ENCODE data around the gene SYNE1. TPM values are rescaled to one million over a fixed set of nuclear protein-coding genes. Genes with fewer than 3 reads are reported as not detected.

SYNE1 gene
- polyA plus RNA-seq, 1 donor, result 28.2 TPM

DNA sequence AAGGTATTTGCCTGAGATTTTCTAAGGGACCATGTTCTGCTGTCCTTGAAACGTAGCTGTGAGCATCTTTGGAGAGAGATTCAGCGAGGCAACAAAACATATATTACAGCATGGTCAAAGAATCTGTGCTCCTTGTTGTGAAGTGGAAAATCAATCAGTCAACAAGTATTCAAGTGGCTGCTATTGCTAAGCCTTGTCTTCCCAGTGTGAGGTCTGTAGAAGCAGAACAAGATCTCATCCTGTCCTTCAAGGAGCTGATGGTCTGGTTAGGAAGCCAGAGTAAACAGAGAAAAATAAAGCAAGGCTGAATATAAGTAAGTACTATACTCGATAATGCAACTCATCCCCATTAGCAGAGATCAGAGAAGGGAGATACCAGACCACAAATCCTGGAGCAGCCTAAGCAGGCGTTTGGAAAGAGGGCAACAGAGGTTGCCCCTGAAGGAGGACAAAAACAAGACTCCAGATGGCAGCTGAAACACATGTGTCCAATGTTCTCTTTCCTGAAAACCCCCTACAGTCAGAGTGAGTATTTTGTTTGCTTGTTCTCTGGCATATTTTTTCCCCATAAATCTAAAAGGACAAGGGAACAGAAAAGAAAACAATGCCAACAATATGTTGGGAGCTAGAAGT, 392.0 kb downstream of the SYNE1 start:
- Histone ChIP-seq H3K4me3 (ENCODE audit: low read length) (no peak overlapping the region), H3K27me3 (ENCODE audit: control insufficient read depth, insufficient read depth, low read length) (no peaks in the 10 kb centered on the region), H3K36me3 (ENCODE audit: control insufficient read depth, insufficient read depth, low read length) (peaks cover 18% of the 10 kb centered on the region), H3K4me1 (ENCODE audit: control insufficient read depth, insufficient read depth, low read length) (peaks cover 3% of the 10 kb centered on the region), H3K27ac (ENCODE audit: low read length) (no peak overlapping the region), H3K9me3 (ENCODE audit: control insufficient read depth, low read depth, low read length) (no peaks in the 10 kb centered on the region)
- WGBS (ENCODE audit: insufficient coverage, low lambda C conversion rate), result no CpG with 5 or more reads among the region's 4 CpGs
- DNase-seq, result no peak

DNA sequence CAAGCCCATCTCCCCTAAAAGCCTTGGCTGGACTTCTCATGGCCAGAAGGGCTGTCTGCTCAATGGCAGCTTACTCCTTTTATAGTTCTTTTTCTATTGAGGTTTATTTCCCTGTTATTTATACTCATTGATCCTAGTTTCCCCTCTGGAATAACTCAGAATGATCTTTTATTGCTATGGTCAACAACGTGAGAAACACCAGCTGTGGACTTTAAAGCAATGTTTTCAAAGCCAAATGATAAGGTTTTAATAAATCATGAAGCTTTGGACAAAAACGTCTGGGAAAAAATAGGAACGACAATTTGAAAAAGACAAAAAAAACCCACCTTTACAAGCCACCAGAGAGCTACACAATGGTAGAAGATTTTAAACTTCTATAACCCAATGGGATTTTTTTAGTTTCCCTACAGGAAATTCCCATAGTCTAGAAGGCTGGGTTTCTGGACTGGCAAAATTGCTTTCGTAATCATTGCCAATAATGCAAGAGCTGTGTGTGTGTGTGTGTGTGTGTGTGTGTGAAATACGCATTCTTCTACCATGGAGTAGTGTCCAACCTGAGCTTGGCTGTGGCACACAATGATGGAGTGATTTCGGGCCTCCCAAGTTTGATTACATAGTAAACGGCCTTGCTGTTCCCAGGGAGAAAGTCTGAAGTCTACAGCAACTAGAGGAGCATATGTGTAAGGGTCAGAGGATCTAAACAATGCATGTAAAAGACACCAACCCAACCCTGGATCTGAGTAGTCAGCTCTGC, 396.0 kb downstream of the SYNE1 start:
- H3K36me3 ChIP-seq (ENCODE audit: control insufficient read depth, insufficient read depth, low read length), result peaks cover 38% of the 10 kb centered on the region
- peaks cover 3% of the 10 kb centered on the region for H3K4me1 ChIP-seq (ENCODE audit: control insufficient read depth, insufficient read depth, low read length)
- no peak overlapping the region for H3K4me3 ChIP-seq (ENCODE audit: low read length)
- no peak overlapping the region for H3K27ac ChIP-seq (ENCODE audit: low read length)
- DNase-seq, result peak in 1 of 2 donors; percentile 38
- H3K9me3 ChIP-seq (ENCODE audit: control insufficient read depth, low read depth, low read length), result no peaks in the 10 kb centered on the region
- 31% methylated on average over 3 of the region's 7 CpGs for WGBS (ENCODE audit: insufficient coverage, low lambda C conversion rate)
- H3K27me3 ChIP-seq (ENCODE audit: control insufficient read depth, insufficient read depth, low read length), result no peaks in the 10 kb centered on the region

DNA sequence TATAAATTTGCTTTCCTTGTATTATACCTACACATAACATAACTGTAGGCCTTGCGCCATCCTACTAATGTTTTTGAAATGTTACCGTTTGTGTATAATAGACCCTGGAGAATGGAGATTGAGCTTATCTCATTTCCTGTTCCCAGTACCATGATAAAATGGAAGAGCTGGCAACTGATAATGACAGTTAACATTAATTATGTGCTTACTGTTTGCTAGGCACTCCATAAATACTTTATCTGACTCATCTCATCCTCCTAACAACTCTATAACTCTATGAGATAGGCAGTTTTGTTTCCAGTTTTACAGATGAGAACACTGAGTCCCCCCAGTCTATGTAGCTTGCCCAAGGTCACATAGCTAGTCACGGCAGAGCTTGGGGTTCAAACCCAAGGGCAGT, 396.7 kb downstream of the SYNE1 start:
- peaks cover 43% of the 10 kb centered on the region for H3K36me3 ChIP-seq (ENCODE audit: control insufficient read depth, insufficient read depth, low read length)
- WGBS (ENCODE audit: insufficient coverage, low lambda C conversion rate), result no CpG with 5 or more reads among the region's 3 CpGs
- no peak overlapping the region for H3K27ac ChIP-seq (ENCODE audit: low read length)
- peaks cover 3% of the 10 kb centered on the region for H3K4me1 ChIP-seq (ENCODE audit: control insufficient read depth, insufficient read depth, low read length)
- DNase-seq, result no peak
- no peaks in the 10 kb centered on the region for H3K27me3 ChIP-seq (ENCODE audit: control insufficient read depth, insufficient read depth, low read length)
- H3K4me3 ChIP-seq (ENCODE audit: low read length), result no peak overlapping the region
- no peaks in the 10 kb centered on the region for H3K9me3 ChIP-seq (ENCODE audit: control insufficient read depth, low read depth, low read length)

DNA sequence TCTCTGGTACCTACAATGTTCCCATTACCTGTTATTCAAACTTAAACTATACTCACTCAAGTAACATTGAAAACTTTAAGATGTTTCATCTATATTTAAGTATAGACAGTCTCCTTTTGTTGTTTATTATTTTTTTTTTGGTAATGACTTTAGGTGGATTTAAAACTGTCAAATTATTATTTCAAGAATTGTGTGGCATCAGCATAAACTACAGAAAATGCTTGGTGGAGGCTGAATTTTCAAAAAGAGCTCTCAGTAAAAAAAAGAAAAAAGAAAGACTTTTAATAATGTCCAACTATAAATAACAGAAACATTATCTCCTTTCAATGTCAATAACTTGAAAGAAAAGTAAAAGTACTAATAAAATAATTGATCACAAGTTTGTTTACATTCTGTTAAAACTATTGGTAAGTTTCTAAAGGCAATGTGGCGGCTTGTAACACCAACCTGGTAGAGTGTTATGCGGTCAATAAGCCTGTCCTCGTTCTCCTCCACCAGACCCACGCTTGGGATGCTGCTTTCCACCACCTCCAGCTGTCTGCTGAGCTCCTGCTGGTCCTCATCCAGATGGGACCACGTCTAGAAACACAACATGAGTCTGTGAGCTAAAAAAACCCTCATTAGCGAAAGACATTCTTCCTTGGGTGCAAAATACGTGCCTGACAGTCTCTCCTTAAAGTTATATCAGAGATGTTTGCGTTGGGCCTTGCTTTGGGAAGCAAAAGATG, 400.6 kb downstream of the SYNE1 start:
- Histone ChIP-seq H3K4me1 (ENCODE audit: control insufficient read depth, insufficient read depth, low read length) (peaks cover under 1% of the 10 kb centered on the region), H3K27me3 (ENCODE audit: control insufficient read depth, insufficient read depth, low read length) (no peaks in the 10 kb centered on the region), H3K9me3 (ENCODE audit: control insufficient read depth, low read depth, low read length) (no peaks in the 10 kb centered on the region), H3K27ac (ENCODE audit: low read length) (no peak overlapping the region), H3K4me3 (ENCODE audit: low read length) (no peak overlapping the region), H3K36me3 (ENCODE audit: control insufficient read depth, insufficient read depth, low read length) (peaks cover 44% of the 10 kb centered on the region)
- DNase-seq, result no peak
- WGBS (ENCODE audit: insufficient coverage, low lambda C conversion rate), result 100% methylated on average over 2 of the region's 8 CpGs

- no peak for DNase-seq
- peaks cover 33% of the 10 kb centered on the region for H3K36me3 ChIP-seq (ENCODE audit: control insufficient read depth, insufficient read depth, low read length)
- no peaks in the 10 kb centered on the region for H3K27me3 ChIP-seq (ENCODE audit: control insufficient read depth, insufficient read depth, low read length)
- H3K27ac ChIP-seq (ENCODE audit: low read length), result no peak overlapping the region
- no peaks in the 10 kb centered on the region for H3K4me1 ChIP-seq (ENCODE audit: control insufficient read depth, insufficient read depth, low read length)
- H3K4me3 ChIP-seq (ENCODE audit: low read length), result no peak overlapping the region
- no peaks in the 10 kb centered on the region for H3K9me3 ChIP-seq (ENCODE audit: control insufficient read depth, low read depth, low read length)
- no CpG with 5 or more reads among the region's 17 CpGs for WGBS (ENCODE audit: insufficient coverage, low lambda C conversion rate)
Observed at GRCh38 chr6:152233547-152234320, 403.4 kb downstream of the SYNE1 start.

- Histone ChIP-seq H3K9me3 (ENCODE audit: control insufficient read depth, low read depth, low read length) (no peaks in the 10 kb centered on the region), H3K27me3 (ENCODE audit: control insufficient read depth, insufficient read depth, low read length) (no peaks in the 10 kb centered on the region), H3K4me3 (ENCODE audit: low read length) (no peak overlapping the region), H3K27ac (ENCODE audit: low read length) (no peak overlapping the region), H3K36me3 (ENCODE audit: control insufficient read depth, insufficient read depth, low read length) (peaks cover 28% of the 10 kb centered on the region), H3K4me1 (ENCODE audit: control insufficient read depth, insufficient read depth, low read length) (no peaks in the 10 kb centered on the region)
- 57% methylated on average over 1 of the region's 5 CpGs for WGBS (ENCODE audit: insufficient coverage, low lambda C conversion rate)
- DNase-seq, result no peak
Observed at GRCh38 chr6:152232501-152233151, 404.5 kb downstream of the SYNE1 start.

DNA sequence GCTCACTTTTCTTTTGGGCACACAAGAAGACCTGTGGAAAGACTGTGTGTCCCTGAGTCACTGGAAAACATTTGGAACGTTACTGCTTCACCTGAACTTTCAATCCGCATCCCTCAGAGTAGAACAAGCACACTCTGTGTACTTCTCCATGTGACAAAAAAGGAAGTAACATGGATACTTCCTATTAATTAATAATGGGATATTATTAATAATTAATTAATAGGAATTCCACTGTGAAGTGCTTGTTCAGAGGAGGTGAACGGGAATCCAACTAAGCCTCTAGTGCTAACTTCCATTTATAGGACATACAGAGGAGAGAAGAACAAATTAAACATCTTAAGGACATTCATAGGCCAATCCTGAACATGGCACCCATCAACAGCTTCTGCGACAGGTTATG, 407.8 kb downstream of the SYNE1 start:
- 100% methylated on average over 1 of the region's 4 CpGs for WGBS (ENCODE audit: insufficient coverage, low lambda C conversion rate)
- Histone ChIP-seq H3K36me3 (ENCODE audit: control insufficient read depth, insufficient read depth, low read length) (peaks cover 11% of the 10 kb centered on the region), H3K27me3 (ENCODE audit: control insufficient read depth, insufficient read depth, low read length) (no peaks in the 10 kb centered on the region), H3K4me3 (ENCODE audit: low read length) (no peak overlapping the region), H3K27ac (ENCODE audit: low read length) (no peak overlapping the region), H3K4me1 (ENCODE audit: control insufficient read depth, insufficient read depth, low read length) (no peaks in the 10 kb centered on the region), H3K9me3 (ENCODE audit: control insufficient read depth, low read depth, low read length) (no peaks in the 10 kb centered on the region)
- DNase-seq, result no peak

- no peak overlapping the region for H3K27ac ChIP-seq (ENCODE audit: low read length)
- DNase-seq, result no peak
- 100% methylated on average over 2 of the region's 2 CpGs for WGBS (ENCODE audit: insufficient coverage, low lambda C conversion rate)
- H3K4me1 ChIP-seq (ENCODE audit: control insufficient read depth, insufficient read depth, low read length), result no peaks in the 10 kb centered on the region
- no peak overlapping the region for H3K4me3 ChIP-seq (ENCODE audit: low read length)
- no peaks in the 10 kb centered on the region for H3K27me3 ChIP-seq (ENCODE audit: control insufficient read depth, insufficient read depth, low read length)
- H3K36me3 ChIP-seq (ENCODE audit: control insufficient read depth, insufficient read depth, low read length), result peaks cover 23% of the 10 kb centered on the region
- peaks cover 10% of the 10 kb centered on the region for H3K9me3 ChIP-seq (ENCODE audit: control insufficient read depth, low read depth, low read length)
Observed at GRCh38 chr6:152226119-152226518, 411.0 kb downstream of the SYNE1 start.

DNA sequence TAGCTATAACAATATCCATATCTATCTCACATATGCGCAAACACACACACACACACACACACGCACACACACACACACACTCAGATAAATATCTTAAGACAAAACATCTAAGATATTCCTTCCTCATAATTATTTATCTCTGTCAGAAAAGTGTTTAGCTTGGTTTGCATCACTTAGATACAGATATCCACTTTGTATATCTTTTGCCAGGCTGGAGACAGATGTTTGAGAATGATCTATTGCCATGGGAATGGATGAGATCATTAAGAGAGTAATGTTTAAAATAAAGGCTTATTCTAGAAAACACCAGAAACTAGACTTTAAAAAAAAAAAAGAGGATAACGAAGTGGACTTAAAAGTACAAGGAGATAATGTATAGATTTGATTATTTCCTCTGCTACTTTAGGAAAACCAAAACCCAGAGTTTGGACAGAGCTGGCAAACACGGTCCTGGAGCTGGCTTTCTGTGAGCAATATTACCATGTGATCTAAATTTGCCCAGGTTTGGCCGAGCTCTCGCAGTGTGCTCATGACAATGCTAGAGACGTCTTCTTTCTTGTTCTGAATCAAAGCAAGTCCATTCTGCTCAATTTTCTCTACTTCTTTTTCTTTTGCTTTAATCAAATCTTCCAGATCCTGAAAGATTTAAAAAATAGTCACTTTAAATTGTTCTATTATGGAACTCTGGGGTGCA, 411.8 kb downstream of the SYNE1 start:
- no peak overlapping the region for H3K27ac ChIP-seq (ENCODE audit: low read length)
- WGBS (ENCODE audit: insufficient coverage, low lambda C conversion rate), result 90% methylated on average over 3 of the region's 7 CpGs
- peaks cover 26% of the 10 kb centered on the region for H3K36me3 ChIP-seq (ENCODE audit: control insufficient read depth, insufficient read depth, low read length)
- H3K9me3 ChIP-seq (ENCODE audit: control insufficient read depth, low read depth, low read length), result peaks cover 10% of the 10 kb centered on the region
- H3K4me3 ChIP-seq (ENCODE audit: low read length), result no peak overlapping the region
- no peaks in the 10 kb centered on the region for H3K4me1 ChIP-seq (ENCODE audit: control insufficient read depth, insufficient read depth, low read length)
- no peaks in the 10 kb centered on the region for H3K27me3 ChIP-seq (ENCODE audit: control insufficient read depth, insufficient read depth, low read length)
- DNase-seq, result no peak
